Activated CD4-positive, alpha-beta T cell treated with anti-CD3 and anti-CD28 coated beads for 4 hours (primary cell): ENCODE results near the gene ZNF319.
"Not testable (repeated sequence)": the region's sequence is repeated elsewhere in the genome, so short reads cannot be mapped to it uniquely, and the experiment has no call there.

Source experiments
- DNase-seq, 2 donors: peaks; one replicate each; pipeline ENCODE4 v3.0.0-alpha.2; 2020

The ZNF319 gene

DNA sequence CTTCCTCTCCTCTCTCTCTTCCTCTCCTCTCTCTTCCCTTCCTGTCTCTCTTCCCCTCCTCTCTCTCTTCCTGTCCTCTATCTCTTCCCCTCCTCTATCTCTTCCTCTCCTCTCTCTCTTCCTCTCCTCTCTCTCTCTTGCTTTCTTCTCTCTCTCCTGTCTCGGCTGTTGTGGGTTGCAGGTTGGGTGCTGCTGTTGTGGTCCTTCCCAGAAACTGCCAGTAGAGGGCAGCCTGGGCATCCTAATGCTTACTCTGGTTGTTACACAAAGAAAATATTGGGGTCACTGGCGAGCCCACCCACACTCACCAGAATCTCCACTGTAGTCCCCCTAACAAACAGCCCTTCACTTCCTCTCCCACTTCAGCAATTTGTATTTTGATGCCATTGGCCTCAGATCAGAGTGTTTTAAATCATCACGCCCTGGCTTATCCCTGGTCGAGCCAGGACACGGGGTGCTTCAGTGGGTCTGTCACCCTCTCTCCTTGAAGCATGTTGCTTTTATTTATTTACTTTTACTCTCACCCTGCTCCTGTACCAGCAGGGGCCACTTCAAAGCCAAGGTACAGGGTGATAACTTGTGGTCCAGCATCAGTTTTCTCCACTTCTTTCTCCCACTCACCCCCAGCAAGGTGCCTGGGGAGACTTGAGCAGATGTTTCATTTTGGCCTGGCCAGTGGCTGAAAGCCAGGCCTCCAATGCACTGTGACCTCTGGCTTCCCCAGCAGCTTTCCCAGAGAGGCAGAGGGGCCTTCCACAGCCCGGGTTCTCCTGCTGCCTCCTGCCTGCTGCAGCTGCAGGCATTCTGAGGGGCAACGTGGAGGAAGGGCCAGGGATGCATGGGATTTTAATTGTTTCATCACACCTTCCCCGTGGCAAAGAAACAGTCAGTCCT lies 20.4 kb upstream of the ZNF319 start:
- DNase-seq, result peak; percentile 45 to 69

DNA sequence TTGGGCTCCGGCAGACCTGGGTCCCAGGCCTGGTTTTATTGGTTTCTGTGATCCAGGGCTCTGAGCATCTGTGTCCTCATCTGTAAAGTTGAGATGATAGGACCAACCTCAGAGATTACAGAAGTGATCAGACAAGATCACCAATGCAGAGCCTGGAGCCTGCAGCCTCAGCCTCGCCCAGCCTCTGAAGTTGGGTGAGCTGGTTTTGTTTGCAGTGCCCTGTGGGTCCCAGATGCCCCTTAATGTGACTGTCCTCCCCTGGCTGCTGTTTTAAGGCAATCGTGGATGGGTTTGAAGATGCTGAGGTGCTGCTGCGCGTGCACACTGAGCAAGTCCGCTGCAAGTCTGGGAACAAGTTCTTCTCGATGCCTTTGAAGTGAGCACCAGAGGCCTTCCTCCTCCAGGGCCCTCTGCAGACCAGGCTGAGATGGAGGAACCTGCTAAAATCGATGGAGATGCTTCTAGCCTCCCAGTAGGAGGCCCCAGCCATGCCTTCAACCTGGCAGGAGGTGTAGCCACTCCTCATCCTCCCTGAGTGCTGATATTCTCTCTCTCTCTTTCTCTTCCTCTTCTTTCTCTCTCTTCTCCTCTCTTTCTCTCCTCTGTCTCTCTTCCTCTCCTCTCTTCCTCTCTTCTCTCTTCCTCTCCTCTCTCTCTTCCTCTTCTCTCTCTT lies 19.5 kb upstream of the ZNF319 start:
- DNase-seq, result no peak

- no peak for DNase-seq
Measured at GRCh38 chr16:58018803-58019202, 18.3 kb upstream of the ZNF319 start.

DNA sequence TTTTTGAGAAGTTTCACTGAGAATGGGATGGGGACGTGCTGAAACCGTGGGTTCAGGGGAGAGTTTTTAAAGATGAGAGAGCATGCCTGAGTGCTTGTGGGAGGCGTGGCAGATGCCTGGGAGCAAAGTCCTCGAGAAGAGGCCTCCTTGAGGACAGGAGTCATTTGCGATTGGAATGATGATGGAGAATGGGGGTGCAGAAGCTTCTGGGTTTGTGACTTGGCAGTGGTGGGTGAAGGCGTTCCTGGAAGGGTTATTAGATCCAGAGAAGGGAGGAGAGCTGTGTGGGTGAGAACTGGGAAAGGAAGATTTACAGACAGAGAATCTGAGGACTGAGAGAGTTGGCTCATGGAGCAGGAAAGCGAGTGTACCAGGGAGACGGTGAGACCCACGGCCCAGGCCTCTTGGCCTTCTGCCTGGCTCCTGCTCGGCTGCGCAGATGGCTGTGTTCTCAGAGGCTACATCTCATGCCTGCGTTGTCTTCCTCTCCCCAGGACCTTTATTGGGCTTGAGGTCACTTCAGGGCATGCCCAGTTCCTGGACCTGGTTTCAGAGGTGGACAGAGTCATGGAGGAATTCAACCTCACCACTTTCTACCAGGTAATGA lies 16.5 kb upstream of the ZNF319 start:
- no peak for DNase-seq

- DNase-seq, result no peak
Measured at GRCh38 chr16:58013201-58013956, 12.9 kb upstream of the ZNF319 start.

GRCh38 chr16:58012481-58012880 lies 12.0 kb upstream of the ZNF319 start:
- DNase-seq, result no peak

- no peak for DNase-seq
Measured at GRCh38 chr16:58011652-58012051, 11.2 kb upstream of the ZNF319 start.

DNA sequence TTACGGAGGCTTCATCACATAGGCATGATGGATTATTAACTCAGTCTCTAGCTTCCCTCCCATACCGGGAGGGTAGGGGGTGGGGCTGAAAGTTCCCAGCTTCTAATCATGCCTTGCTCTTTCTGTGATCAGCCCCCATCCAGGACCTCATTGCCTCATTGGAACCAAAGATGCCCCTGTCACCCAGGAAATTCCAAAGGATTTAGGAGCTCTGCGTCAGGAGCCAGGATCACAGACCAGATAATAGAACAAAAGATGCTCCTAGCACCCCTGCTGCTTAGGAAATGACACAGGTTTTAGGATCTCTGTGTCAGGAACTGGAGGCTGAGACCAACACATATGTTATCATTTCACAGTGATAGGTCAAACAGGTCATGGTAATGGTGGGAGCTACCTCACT lies 10.4 kb upstream of the ZNF319 start:
- no peak for DNase-seq

- DNase-seq, result no peak
Measured at GRCh38 chr16:58009856-58010416, 9.5 kb upstream of the ZNF319 start.

DNA sequence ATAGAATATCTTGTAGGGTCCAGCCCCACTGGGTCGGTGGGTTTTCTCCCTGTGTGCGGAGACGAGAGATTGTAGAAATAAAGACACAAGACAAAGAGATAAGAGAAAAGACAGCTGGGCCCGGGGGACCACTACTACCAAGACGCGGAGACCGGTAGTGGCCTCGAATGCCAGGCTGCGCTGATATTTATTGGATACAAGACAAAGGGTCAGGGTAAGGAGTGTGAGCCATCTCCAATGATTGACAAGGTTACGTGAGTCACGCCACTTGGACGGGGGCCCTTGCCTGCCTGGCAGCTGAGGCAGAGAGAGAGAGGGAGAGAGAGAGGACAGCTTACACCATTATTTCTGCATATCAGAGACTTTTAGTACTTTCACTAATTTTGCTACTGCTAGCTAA lies 4.3 kb upstream of the ZNF319 start:
- DNase-seq, result not testable (repeated sequence)

DNA sequence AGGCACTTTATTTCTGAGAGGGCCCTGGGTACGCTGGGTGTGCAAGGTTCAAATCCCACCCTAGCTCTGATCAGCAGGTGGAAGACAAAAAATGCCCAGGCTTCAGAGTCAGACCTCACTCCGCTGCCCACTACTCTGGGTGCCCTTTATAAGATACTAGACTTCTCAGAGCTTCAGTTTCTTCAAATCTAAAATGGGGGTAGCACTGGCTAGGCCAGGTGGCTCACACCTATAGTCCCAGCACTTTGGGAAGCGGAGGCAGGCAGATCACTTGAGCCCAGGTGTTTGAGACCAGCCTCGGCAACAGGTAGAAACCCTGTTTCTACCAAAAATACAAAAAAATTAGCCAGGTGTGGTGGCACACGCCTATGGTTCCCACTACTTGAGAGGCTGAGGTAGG lies 2.5 kb upstream of the ZNF319 start:
- DNase-seq, result no peak

DNA sequence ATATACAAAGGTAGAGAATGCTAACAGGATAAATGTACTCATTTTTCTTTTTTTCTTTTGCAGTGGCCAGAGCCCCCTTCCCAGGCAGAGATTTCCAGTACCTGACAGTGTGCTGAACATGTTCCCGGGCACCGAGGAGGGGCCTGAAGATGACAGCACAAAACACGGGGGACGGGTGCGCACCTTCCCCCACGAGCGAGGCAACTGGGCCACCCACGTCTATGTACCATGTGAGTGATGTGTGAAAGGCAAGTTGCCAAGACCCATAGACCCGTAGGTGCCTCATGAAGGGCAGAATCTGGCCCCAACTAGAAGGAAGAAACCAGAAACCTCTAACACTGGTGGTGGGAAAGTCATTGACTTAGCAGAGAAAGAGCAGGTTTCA lies 1.9 kb upstream of the ZNF319 start:
- DNase-seq, result no peak

GRCh38 chr16:58001781-58002415 lies 1.4 kb upstream of the ZNF319 start:
- DNase-seq, result no peak

GRCh38 chr16:58000706-58001676 lies 519 bp upstream of the ZNF319 start, which contains the start of gene USB1:
Gene USB1, plus strand, starts transcription at chr16:58001407. Its CDS starts 77 bp downstream, at chr16:58001484.
- peak; percentile 78 to 79 for DNase-seq

DNA sequence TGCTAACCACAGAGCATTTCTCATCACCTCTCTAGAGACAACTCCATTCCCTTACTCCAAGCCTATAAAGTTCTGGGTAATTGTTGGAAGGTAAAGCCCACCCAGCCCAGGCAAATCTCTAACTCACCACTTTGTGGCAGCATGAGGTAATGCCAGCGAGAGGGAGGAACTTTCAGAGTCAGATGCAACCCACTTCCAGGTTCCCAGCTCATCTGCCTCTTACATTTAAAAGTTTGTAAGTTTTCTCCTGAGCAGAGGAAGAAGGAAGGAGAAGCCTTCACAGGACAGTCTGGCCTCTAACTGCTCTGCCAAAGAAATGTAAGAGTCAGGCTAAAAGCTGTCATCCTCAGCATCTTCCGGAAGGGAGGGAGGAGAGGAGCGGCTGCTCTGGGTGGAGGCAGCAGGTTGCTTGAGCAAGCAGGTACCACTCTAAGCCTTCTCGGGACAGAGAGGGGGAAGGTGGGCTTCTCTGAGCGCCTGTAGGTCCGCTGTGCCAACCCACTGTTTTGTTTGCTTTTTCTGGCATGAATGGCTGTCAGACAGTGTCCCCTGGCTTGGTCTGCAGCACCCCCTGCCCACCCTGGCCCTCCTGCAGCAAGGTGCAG lies 1.0 kb downstream of the ZNF319 start:
- DNase-seq, result peak; percentile 25 to 27

DNA sequence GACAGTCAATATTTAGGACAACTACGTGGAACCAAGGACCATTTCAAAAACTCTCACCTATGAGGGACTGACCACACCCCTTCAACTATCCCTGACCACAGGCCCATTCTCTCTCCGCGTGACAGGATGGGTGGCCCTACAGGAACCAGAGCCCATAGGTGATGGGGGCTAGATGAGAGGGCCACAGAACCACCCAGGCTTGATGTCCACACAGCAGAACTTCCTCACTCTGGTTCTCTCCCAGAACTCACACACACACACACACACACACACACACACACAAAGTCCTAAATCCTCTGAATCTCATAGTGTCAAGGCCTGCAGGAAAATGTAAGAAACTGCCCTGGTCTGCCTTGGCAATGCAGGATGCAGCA lies 1.5 kb downstream of the ZNF319 start:
- no peak for DNase-seq

- DNase-seq, result peak; percentile 42 to 57
Measured at GRCh38 chr16:57998486-57998885, 2.0 kb downstream of the ZNF319 start.

GRCh38 chr16:57997528-57998265 lies 2.8 kb downstream of the ZNF319 start:
- DNase-seq, result no peak

- no peak for DNase-seq
Measured at GRCh38 chr16:57997176-57997527, 3.3 kb downstream of the ZNF319 start.
